ENCODE data around the gene CSPG4.

- no peak for TF ChIP-seq CTCF (IDR thresholded peaks at IDR 0.05)
- TF ChIP-seq POLR2A (IDR thresholded peaks at IDR 0.05): no peak
These were observed 36.9 kb downstream of the CSPG4 start for GRCh38 chr15:75675579-75676404.
